H9 (cell line): ENCODE data around the gene SGCD. TPM values are rescaled to one million over a fixed set of nuclear protein-coding genes. Genes with fewer than 3 reads are reported as not detected.

Experiments used
- DNase-seq: peaks from one replicate; pipeline ENCODE4 v3.0.0-alpha.2; 2017
- H2AFZ ChIP-seq: one replicate; pipeline ENCODE4 v1.6.1; 2013; ENCODE audit warnings: mild to moderate bottlenecking, low read length, control low read depth, moderate library complexity
- H2AK5ac ChIP-seq: 2 replicates; pipeline ENCODE4 v1.6.1; 2013; ENCODE audit warnings: low read length, control low read depth, mixed read lengths; ENCODE audit not compliant: insufficient read length
- H2BK120ac ChIP-seq: one replicate; pipeline ENCODE4 v1.6.1; 2013; ENCODE audit warnings: low read depth, mild to moderate bottlenecking, low read length, control low read depth, inconsistent platforms; ENCODE audit not compliant: poor library complexity, severe bottlenecking
- H2BK12ac ChIP-seq: 2 replicates; pipeline ENCODE4 v1.6.1; 2013; ENCODE audit warnings: low read length, control low read depth, mixed read lengths, low read depth; ENCODE audit not compliant: insufficient read length
- H2BK15ac ChIP-seq: 2 replicates; pipeline ENCODE4 v1.6.1; 2013; ENCODE audit warnings: low read depth, low read length, control low read depth
- H2BK20ac ChIP-seq: one replicate; pipeline ENCODE4 v1.6.1; 2013; ENCODE audit warnings: low read depth, mild to moderate bottlenecking, low read length, control low read depth, inconsistent platforms; ENCODE audit not compliant: poor library complexity, severe bottlenecking
- H2BK5ac ChIP-seq: 2 replicates; pipeline ENCODE4 v1.6.1; 2013; ENCODE audit warnings: low read length, control low read depth, mixed read lengths; ENCODE audit not compliant: insufficient read length
- H3K14ac ChIP-seq: 2 replicates; pipeline ENCODE4 v1.6.1; 2013; ENCODE audit warnings: low read length, control low read depth; ENCODE audit not compliant: insufficient read depth
- H3K18ac ChIP-seq: 2 replicates; pipeline ENCODE4 v1.6.1; 2013; ENCODE audit warnings: low read depth, mild to moderate bottlenecking, mixed read lengths, low read length, control low read depth; ENCODE audit not compliant: insufficient read length
- H3K23ac ChIP-seq: 2 replicates; pipeline ENCODE4 v1.6.1; 2013; ENCODE audit warnings: low read length, control low read depth, mixed read lengths, low read depth; ENCODE audit not compliant: insufficient read length
- H3K23me2 ChIP-seq: 2 replicates; pipeline ENCODE4 v1.6.1; 2013; ENCODE audit warnings: low read depth, mild to moderate bottlenecking, mixed read lengths, low read length, control low read depth; ENCODE audit not compliant: insufficient read length, poor library complexity, severe bottlenecking
- H3K27ac ChIP-seq: 2 replicates; pipeline ENCODE4 v1.5.1; 2013; ENCODE audit warnings: low read length, control low read depth, mixed read lengths, low read depth; ENCODE audit not compliant: insufficient read length
- H3K27me3 ChIP-seq: 2 replicates; pipeline ENCODE4 v1.6.1; 2013; ENCODE audit warnings: low read length, control low read depth, inconsistent platforms; ENCODE audit not compliant: insufficient read depth
- H3K4ac ChIP-seq: 2 replicates; pipeline ENCODE4 v1.6.1; 2013; ENCODE audit warnings: low read depth, mild to moderate bottlenecking, control low read depth, inconsistent platforms, low read length, moderate library complexity
- H3K4me1 ChIP-seq: 2 replicates; pipeline ENCODE4 v1.6.1; 2013; ENCODE audit warnings: low read length, control low read depth, inconsistent platforms; ENCODE audit not compliant: insufficient read depth
- H3K4me2 ChIP-seq: 2 replicates; pipeline ENCODE4 v1.6.1; 2013; ENCODE audit warnings: low read length, control low read depth, mixed read lengths; ENCODE audit not compliant: insufficient read length, insufficient read depth
- H3K56ac ChIP-seq: 2 replicates; pipeline ENCODE4 v1.6.1; 2013; ENCODE audit warnings: low read depth, mild to moderate bottlenecking, mixed read lengths, low read length, control low read depth; ENCODE audit not compliant: insufficient read length
- H3K79me1 ChIP-seq: 2 replicates; pipeline ENCODE4 v1.6.1; 2013; ENCODE audit warnings: low read depth, mild to moderate bottlenecking, moderate library complexity, low read length, control low read depth, inconsistent platforms; ENCODE audit not compliant: insufficient read depth, poor library complexity, severe bottlenecking
- H3K79me2 ChIP-seq: 2 replicates; pipeline ENCODE4 v1.6.1; 2013; ENCODE audit warnings: low read length, control low read depth, inconsistent platforms; ENCODE audit not compliant: insufficient read depth
- H3K9ac ChIP-seq: 2 replicates; pipeline ENCODE4 v1.6.1; 2013; ENCODE audit warnings: low read length, control low read depth, mixed read lengths; ENCODE audit not compliant: insufficient read length; ENCODE audit errors: extremely low read depth
- H3K9me3 ChIP-seq: one replicate; pipeline ENCODE4 v1.6.1; 2013; ENCODE audit warnings: low read depth, low read length, inconsistent platforms; ENCODE audit not compliant: control insufficient read depth
- H3T11ph ChIP-seq: one replicate; pipeline ENCODE4 v1.6.1; 2013; ENCODE audit warnings: mild to moderate bottlenecking, low read length, control low read depth, inconsistent platforms
- H4K20me1 ChIP-seq: one replicate; pipeline ENCODE4 v1.6.1; 2013; ENCODE audit not compliant: control insufficient read depth, insufficient read length, insufficient read depth
- H4K5ac ChIP-seq: 2 replicates; pipeline ENCODE4 v1.6.1; 2013; ENCODE audit warnings: low read depth, mild to moderate bottlenecking, mixed read lengths, low read length, control low read depth; ENCODE audit not compliant: insufficient read length
- H4K8ac ChIP-seq: replicated peaks from 2 replicates; pipeline ENCODE4 v1.6.1; 2013; ENCODE audit warnings: low read length, control low read depth, mixed read lengths, low read depth; ENCODE audit not compliant: insufficient read length
- H4K91ac ChIP-seq: 2 replicates; pipeline ENCODE4 v1.6.1; 2013; ENCODE audit warnings: low read depth, mild to moderate bottlenecking, moderate library complexity, mixed read lengths, low read length, control low read depth; ENCODE audit not compliant: insufficient read length
- H3K27ac Mint-ChIP-seq, 3 experiments: 2 replicates in 2 of 3; 3 replicates in 1 of 3; pipeline ENCODE4 v1.8.0; 2020 to 2021; ENCODE audit warnings: mixed read lengths in 3 of 3, mild to moderate bottlenecking in 1 of 3, moderate library complexity in 1 of 3
- H3K27me3 Mint-ChIP-seq: 2 replicates; pipeline ENCODE4 v1.8.0; 2021; ENCODE audit warnings: low read depth, mild to moderate bottlenecking, moderate library complexity, mixed read lengths
- H3K36me3 Mint-ChIP-seq, 3 experiments: 2 replicates in 2 of 3; 3 replicates in 1 of 3; pipeline ENCODE4 v1.8.0; 2020 to 2021; ENCODE audit warnings: low read depth in 3 of 3, mixed read lengths in 3 of 3; ENCODE audit not compliant: insufficient read depth in 1 of 3
- H3K4me1 Mint-ChIP-seq, 2 experiments: 2 replicates each; pipeline ENCODE4 v1.8.0; 2020; ENCODE audit warnings: mixed read lengths in 2 of 2
- H3K4me3 Mint-ChIP-seq, 2 experiments: 2 replicates in 1 of 2; 3 replicates in 1 of 2; pipeline ENCODE4 v1.8.0; 2020 to 2021; ENCODE audit warnings: mild to moderate bottlenecking in 2 of 2, mixed read lengths in 2 of 2, moderate library complexity in 1 of 2
- H3K9me3 Mint-ChIP-seq, 2 experiments: 2 replicates in 1 of 2; 3 replicates in 1 of 2; pipeline ENCODE4 v1.8.0; 2020; ENCODE audit warnings: mild to moderate bottlenecking in 2 of 2, mixed read lengths in 2 of 2, moderate library complexity in 1 of 2
- CTCF ChIP-seq: fragments of 200-600 bp; sonication (generic); conservative IDR thresholded peaks from 3 replicates; pipeline ENCODE4 v1.8.0; 2021; ENCODE audit warnings: antibody characterized with exemption, mild to moderate bottlenecking
- WGBS: extraction: QIAGEN DNeasy Blood & Tissue Kit; methylation state at CpG from one replicate; pipeline ENCODE4 v1.1.7; 2013; ENCODE audit warnings: missing lambda C conversion rate, low lambda C conversion rate, mixed read lengths; ENCODE audit not compliant: insufficient read length; ENCODE audit errors: extremely low coverage; 5-methylcytosine and 5-hydroxymethylcytosine counted together
- total RNA-seq: library from RNA; stranded (reverse); gene quantifications from 2 replicates; pipeline ENCODE4 v1.2.1, GENCODE V29; 2021

SGCD gene
- total RNA-seq, 1 experiment from 2014 or later = 0.11 TPM

GRCh38 chr5:156803404-156803803, 476.4 kb downstream of the SGCD start:
- Histone ChIP-seq H4K8ac (no peak overlapping the region), H4K91ac (no peak overlapping the region), H3K27ac (peak overlapping the region; percentile 84), H3T11ph (no peak overlapping the region), H2BK20ac (no peak overlapping the region), H3K79me1 (no peaks in the 10 kb centered on the region), H3K27me3 (no peaks in the 10 kb centered on the region), H4K20me1 (no peaks in the 10 kb centered on the region), H2BK5ac (no peak overlapping the region), H2BK120ac (no peak overlapping the region), H2BK12ac (no peak overlapping the region), H3K9ac (no peak overlapping the region), H3K56ac (no peak overlapping the region), H3K14ac (no peak overlapping the region), H3K9me3 (no peaks in the 10 kb centered on the region), H3K79me2 (no peaks in the 10 kb centered on the region), H2AFZ (no peak overlapping the region), H2AK5ac (no peak overlapping the region), H3K18ac (no peak overlapping the region), H3K23ac (no peak overlapping the region), H3K4me1 (peaks cover 10% of the 10 kb centered on the region), H2BK15ac (no peak overlapping the region), H4K5ac (no peak overlapping the region), H3K4ac (no peak overlapping the region), H3K23me2 (no peaks in the 10 kb centered on the region), H3K4me2 (no peak overlapping the region)
- Mint-ChIP-seq H3K36me3 (peaks cover 10 to 26% (median 15%) of the 10 kb centered on the region in 3 experiments; a peak in 6 of 7 replicates), H3K4me1 (peaks cover 60 to 61% of the 10 kb centered on the region in 2 experiments), H3K4me3 (peak overlapping the region in 1 of 2 experiments; percentile 5; a peak in 1 of 5 replicates), H3K27me3 (peaks cover 2% of the 10 kb centered on the region; the same call in 1 of the 2 replicates), H3K27ac (peak overlapping the region; percentile 62 to 94 (median 90); a peak in 6 of 7 replicates), H3K9me3 (peaks cover 16% of the 10 kb centered on the region in 2 experiments)
- DNase-seq = no peak
- TF ChIP-seq CTCF = no peak
- no CpG with 5 or more reads among the region's 2 CpGs for WGBS
